HEK293T (cell line): ENCODE data around the gene ZNF618.

ENCODE experiments used
- ARNT ChIP-seq: fragments of 450-650 bp; IDR thresholded peaks from 2 replicates; pipeline ENCODE4 v1.6.1; 2017; ENCODE audit warnings: mild to moderate bottlenecking
- BHLHE40 ChIP-seq: fragments of 450-650 bp; IDR thresholded peaks from 2 replicates; pipeline ENCODE4 v1.6.1; 2016; ENCODE audit warnings: mild to moderate bottlenecking, moderate library complexity, borderline replicate concordance
- CTBP1 ChIP-seq: fragments of 450-650 bp; IDR thresholded peaks from 2 replicates; pipeline ENCODE4 v1.6.1; 2016; ENCODE audit warnings: borderline replicate concordance
- ELF4 ChIP-seq: fragments of 450-650 bp; IDR thresholded peaks from 2 replicates; pipeline ENCODE4 v1.6.1; 2017; ENCODE audit warnings: antibody characterized with exemption
- FOXK2 ChIP-seq: fragments of 450-650 bp; IDR thresholded peaks from 2 replicates; pipeline ENCODE4 v1.6.1; 2016; ENCODE audit warnings: mild to moderate bottlenecking
- FOXM1 ChIP-seq: fragments of 450-650 bp; IDR thresholded peaks from 2 replicates; pipeline ENCODE4 v1.6.1; 2017; ENCODE audit warnings: mild to moderate bottlenecking, borderline replicate concordance
- PKNOX1 ChIP-seq: fragments of 450-650 bp; IDR thresholded peaks from 2 replicates; pipeline ENCODE4 v1.6.1; 2016
- SUZ12 ChIP-seq: fragments of 450-650 bp; IDR thresholded peaks from 2 replicates; pipeline ENCODE4 v1.6.1; 2016; ENCODE audit warnings: mild to moderate bottlenecking
- TARDBP ChIP-seq: fragments of 450-650 bp; IDR thresholded peaks from 2 replicates; pipeline ENCODE4 v1.6.1; 2016
- ZNF384 ChIP-seq: fragments of 450-650 bp; IDR thresholded peaks from 2 replicates; pipeline ENCODE4 v1.6.1; 2016

GRCh38 chr9:113978725-113979342, 102.7 kb downstream of the ZNF618 start:
- TF ChIP-seq BHLHE40: no peak
- TF ChIP-seq FOXK2: no peak
- no peak for TF ChIP-seq TARDBP
- no peak for TF ChIP-seq CTBP1
- no peak for TF ChIP-seq PKNOX1
- TF ChIP-seq ZNF384: no peak
- no peak for TF ChIP-seq ARNT
- TF ChIP-seq FOXM1: no peak
- no peak for TF ChIP-seq SUZ12
- no peak for TF ChIP-seq ELF4
